ENCODE measurements around the gene SPRED2. TPM values are rescaled to one million over a fixed set of nuclear protein-coding genes. Genes with fewer than 3 reads are reported as not detected.

The SPRED2 gene
- total and polyA plus RNA-seq, 2 of the 8 experiments (the other 6 are each of a cell fraction or from before 2014, with no cell fraction given): 15.3 to 22.5 TPM

DNA sequence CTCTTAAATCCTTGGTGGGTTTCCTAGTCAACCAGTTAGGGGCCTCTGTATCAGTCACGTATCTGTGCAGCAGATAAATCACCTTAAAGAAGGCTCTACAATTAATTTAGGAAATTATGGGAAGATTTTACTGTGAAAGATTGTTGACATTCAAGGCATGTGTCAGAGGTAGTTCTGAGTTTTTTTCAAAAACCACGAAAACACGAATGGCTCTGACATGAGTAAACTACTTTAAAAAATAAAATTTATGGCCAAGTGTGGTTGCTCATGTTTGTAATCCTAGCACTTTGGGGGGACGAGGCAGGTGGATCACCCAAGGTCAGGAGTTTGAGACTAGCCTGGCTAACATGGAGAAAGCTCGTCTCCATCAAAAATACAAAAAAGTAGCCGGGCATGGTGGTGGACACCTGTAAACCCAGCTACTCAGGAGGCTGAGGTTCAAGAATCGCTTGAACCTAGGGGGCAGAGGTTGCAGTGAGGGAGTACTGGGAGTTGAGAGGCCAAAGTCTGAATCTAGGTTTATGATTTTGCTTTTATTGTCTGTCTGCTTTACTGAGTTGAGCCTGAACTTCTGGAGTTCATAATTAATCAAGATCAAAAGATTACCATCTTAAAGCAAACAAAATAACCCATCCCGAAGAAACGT lies 77.1 kb downstream of the SPRED2 start (continued):
- no peak for TF ChIP-seq ATF3 (IDR thresholded peaks at IDR 0.05; ENCODE audit: insufficient read depth, low read depth, low read length)
- no peak for TF ChIP-seq GTF2F1 (IDR thresholded peaks at IDR 0.05; ENCODE audit: borderline replicate concordance, low read depth, low read length)

Measured in H1 (cell line).